H1 (cell line): ENCODE results near the gene CAMTA1. TPM values are rescaled to one million over a fixed set of nuclear protein-coding genes. Genes with fewer than 3 reads are reported as not detected.

ENCODE experiments used
- CTCF ChIA-PET: fragments of 300-600 bp; sonication (Branson Sonifier 250); formaldehyde crosslinking; loops from one replicate; lab custom pipeline; 2021; ENCODE audit not compliant: partially characterized antibody; lab: Charles Lee
- POLR2A ChIA-PET: fragments of 300-600 bp; sonication (Branson Sonifier 250); formaldehyde crosslinking; loops from one replicate; lab custom pipeline; 2021; ENCODE audit warnings: inconsistent platforms; ENCODE audit not compliant: partially characterized antibody; lab: Charles Lee
- DNase-seq, 2 experiments: peaks; one replicate each; pipeline versions ENCODE4 v3.0.0 to v3.0.0-alpha.2; 2010 to 2022; ENCODE audit warnings: low spot score in 2 of 2, low read depth in 1 of 2, mixed read lengths in 1 of 2
- FAIRE-seq: peaks from 2 replicates; lab custom pipeline; 2011; peaks lifted over from hg19 to GRCh38; lab: Jason Lieb, UNC
- H2AFZ ChIP-seq: 2 replicates; pipeline ENCODE4 v1.8.1; 2012; ENCODE audit warnings: low read length, inconsistent platforms
- H2AK5ac ChIP-seq: 2 replicates; pipeline ENCODE4 v1.6.1; 2013; ENCODE audit warnings: low read depth, low read length
- H2BK120ac ChIP-seq: replicated peaks from 2 replicates; pipeline ENCODE3; 2013; ENCODE audit warnings: low read depth, low read length, inconsistent platforms
- H2BK12ac ChIP-seq: 2 replicates; pipeline ENCODE4 v1.6.1; 2013; ENCODE audit warnings: low read depth, low read length
- H2BK15ac ChIP-seq: 2 replicates; pipeline ENCODE4 v1.6.1; 2013; ENCODE audit warnings: low read length
- H2BK20ac ChIP-seq: 2 replicates; pipeline ENCODE4 v1.6.1; 2013; ENCODE audit warnings: low read length
- H2BK5ac ChIP-seq: 2 replicates; pipeline ENCODE4 v1.6.1; 2013; ENCODE audit warnings: low read depth, low read length
- H3K14ac ChIP-seq: 2 replicates; pipeline ENCODE4 v1.6.1; 2013; ENCODE audit warnings: inconsistent platforms; ENCODE audit not compliant: insufficient read length
- H3K18ac ChIP-seq: 2 replicates; pipeline ENCODE4 v1.6.1; 2013; ENCODE audit warnings: low read length; ENCODE audit errors: extremely low read depth
- H3K23ac ChIP-seq: 2 replicates; pipeline ENCODE4 v1.6.1; 2013; ENCODE audit warnings: inconsistent platforms; ENCODE audit not compliant: insufficient read length
- H3K23me2 ChIP-seq: 2 replicates; pipeline ENCODE4 v1.6.1; 2013; ENCODE audit warnings: low read depth, low read length
- H3K27ac ChIP-seq: 2 replicates; pipeline ENCODE4 v1.6.1; 2011; ENCODE audit warnings: low read depth, low read length, inconsistent platforms
- H3K27me3 ChIP-seq, 4 experiments: replicated peaks in 1 of 4; 1 replicate in 1 of 4; 2 replicates in 3 of 4; pipeline versions ENCODE4 v1.6.1 to v1.8.1; 2011 to 2013; ENCODE audit warnings: low read length in 3 of 4, mild to moderate bottlenecking in 3 of 4, inconsistent platforms in 2 of 4, mixed read lengths in 2 of 4, moderate library complexity in 1 of 4; ENCODE audit not compliant: control insufficient read depth in 3 of 4, insufficient read depth in 3 of 4; ENCODE audit errors: extremely low read depth in 1 of 4
- H3K36me3 ChIP-seq, 4 experiments: 2 replicates each; pipeline versions ENCODE4 v1.6.1 to v1.8.1; 2011 to 2013; ENCODE audit warnings: mild to moderate bottlenecking in 4 of 4, low read length in 3 of 4, moderate library complexity in 2 of 4, control low read depth in 1 of 4, inconsistent platforms in 1 of 4; ENCODE audit not compliant: insufficient read depth in 4 of 4, control insufficient read depth in 2 of 4
- H3K4ac ChIP-seq: replicated peaks from 2 replicates; pipeline ENCODE3; 2013; ENCODE audit warnings: low read length, low read depth, mixed read lengths, inconsistent platforms; ENCODE audit not compliant: insufficient read length
- H3K4me1 ChIP-seq, 4 experiments: replicated peaks in 1 of 4; 1 replicate in 1 of 4; 2 replicates in 3 of 4; pipeline versions ENCODE4 v1.6.1 to v1.8.1; 2011 to 2013; ENCODE audit warnings: low read length in 3 of 4, inconsistent platforms in 2 of 4, mixed read lengths in 1 of 4; ENCODE audit not compliant: insufficient read depth in 4 of 4, control insufficient read depth in 3 of 4
- H3K4me2 ChIP-seq, 2 experiments: 2 replicates each; pipeline versions ENCODE4 v1.6.1 to v1.8.1; 2011 to 2013; ENCODE audit warnings: low read depth in 2 of 2, low read length in 2 of 2, control low read depth in 1 of 2, inconsistent platforms in 1 of 2, mild to moderate bottlenecking in 1 of 2; ENCODE audit not compliant: insufficient read depth in 1 of 2
- H3K4me3 ChIP-seq, 4 experiments: fragments of 200-600, 300-600 bp in 1 of 4; sonication (generic), shearing (Covaris generic), sonication (Bioruptor Twin) in 1 of 4; 2 replicates each; pipeline versions ENCODE4 v1.5.1 to v1.8.1; 2011 to 2016; ENCODE audit warnings: low read length in 4 of 4, low read depth in 3 of 4, control low read depth in 2 of 4, inconsistent platforms in 2 of 4, mild to moderate bottlenecking in 2 of 4, mixed read lengths in 1 of 4, moderate library complexity in 1 of 4; ENCODE audit not compliant: insufficient read depth in 2 of 4; ENCODE audit errors: extremely low read depth in 1 of 4
- H3K56ac ChIP-seq: replicated peaks from 2 replicates; pipeline ENCODE3; 2013; ENCODE audit warnings: low read depth, mild to moderate bottlenecking, mixed read lengths, low read length, inconsistent platforms; ENCODE audit not compliant: insufficient read length
- H3K79me1 ChIP-seq: 2 replicates; pipeline ENCODE4 v1.6.1; 2013; ENCODE audit warnings: low read depth, low read length, control low read depth
- H3K79me2 ChIP-seq, 2 experiments: 2 replicates each; pipeline versions ENCODE4 v1.6.1 to v1.8.1; 2012 to 2013; ENCODE audit warnings: low read length in 2 of 2, mild to moderate bottlenecking in 2 of 2, inconsistent platforms in 1 of 2; ENCODE audit not compliant: insufficient read depth in 2 of 2, control insufficient read depth in 1 of 2
- H3K9ac ChIP-seq, 4 experiments: replicated peaks in 1 of 4; 1 replicate in 1 of 4; 2 replicates in 3 of 4; pipeline versions ENCODE4 v1.6.1 to v1.8.1; 2011 to 2013; ENCODE audit warnings: low read depth in 3 of 4, low read length in 3 of 4, control low read depth in 2 of 4, mild to moderate bottlenecking in 2 of 4, moderate library complexity in 2 of 4, inconsistent platforms in 1 of 4; ENCODE audit errors: extremely low read depth in 1 of 4
- H3K9me3 ChIP-seq, 2 experiments: 2 replicates each; pipeline versions ENCODE4 v1.6.1 to v1.8.1; 2012 to 2013; ENCODE audit warnings: mild to moderate bottlenecking in 2 of 2, moderate library complexity in 2 of 2, control low read depth in 1 of 2, inconsistent platforms in 1 of 2, low read depth in 1 of 2, low read length in 1 of 2, mixed read lengths in 1 of 2; ENCODE audit not compliant: insufficient read depth in 2 of 2
- H4K20me1 ChIP-seq, 2 experiments: replicated peaks in 1 of 2; 2 replicates each; pipeline versions ENCODE3 to v1.8.1; 2011 to 2013; ENCODE audit warnings: inconsistent platforms in 2 of 2, low read length in 2 of 2, mild to moderate bottlenecking in 1 of 2; ENCODE audit not compliant: insufficient read depth in 2 of 2, control insufficient read depth in 1 of 2
- H4K5ac ChIP-seq: 2 replicates; pipeline ENCODE4 v1.6.1; 2013; ENCODE audit warnings: low read length, low read depth, mixed read lengths, inconsistent platforms; ENCODE audit not compliant: insufficient read length
- H4K8ac ChIP-seq: 2 replicates; pipeline ENCODE4 v1.8.0; 2013; ENCODE audit warnings: mild to moderate bottlenecking, moderate library complexity, low read length, inconsistent platforms; ENCODE audit not compliant: insufficient read depth; ENCODE audit errors: extremely low read depth
- H4K91ac ChIP-seq: replicated peaks from 2 replicates; pipeline ENCODE3; 2013; ENCODE audit warnings: low read length, mixed read lengths, inconsistent platforms; ENCODE audit not compliant: insufficient read length
- ATF2 ChIP-seq: IDR thresholded peaks from 2 replicates; pipeline ENCODE4 v1.6.1; 2012; ENCODE audit warnings: low read length, inconsistent platforms
- E2F6 ChIP-seq: IDR thresholded peaks from 2 replicates; pipeline ENCODE4 v1.6.1; 2012; ENCODE audit warnings: inconsistent platforms
- EZH2 ChIP-seq: fragments of 200-600 bp; sonication (generic); IDR thresholded peaks from 2 replicates; pipeline ENCODE4 v1.7.1; 2012; ENCODE audit warnings: low read depth, mild to moderate bottlenecking, moderate library complexity, low read length, inconsistent platforms; ENCODE audit not compliant: severe bottlenecking
- GTF2F1 ChIP-seq: IDR thresholded peaks from 2 replicates; pipeline ENCODE4 v1.6.1; 2012; ENCODE audit warnings: low read depth, low read length, improper control_type of control experiment, borderline replicate concordance
- JUN ChIP-seq: IDR thresholded peaks from 2 replicates; pipeline ENCODE4 v1.6.1; 2011; ENCODE audit warnings: low read depth, mild to moderate bottlenecking, improper control_type of control experiment, low read length
- TAF1 ChIP-seq: IDR thresholded peaks from 2 replicates; pipeline ENCODE4 v1.6.1; 2011; ENCODE audit warnings: mild to moderate bottlenecking, low read depth, low read length
- TEAD4 ChIP-seq: IDR thresholded peaks from 2 replicates; pipeline ENCODE4 v1.6.1; 2012; ENCODE audit warnings: low read depth, low read length, inconsistent platforms, mixed read lengths
- WGBS, 2 experiments: shearing (Covaris generic) in 1 of 2; methylation state at CpG; one replicate each; pipeline versions ENCODE4 v1.1.6 to v1.1.7; 2013 to 2015; ENCODE audit warnings: low lambda C conversion rate in 2 of 2, mixed read lengths in 2 of 2, inconsistent platforms in 1 of 2, low coverage in 1 of 2, missing lambda C conversion rate in 1 of 2; ENCODE audit not compliant: insufficient replicate concordance in 2 of 2, insufficient coverage in 1 of 2, insufficient read length in 1 of 2; ENCODE audit errors: extremely low coverage in 1 of 2, missing lambda C conversion rate in 1 of 2; 5-methylcytosine and 5-hydroxymethylcytosine counted together
- polyA plus RNA-seq, 7 experiments: library from polyadenylated mRNA; depleted of rRNA in 3 of 7; stranded (reverse) in 5 of 7; unstranded in 2 of 7; fragments of >200 nt in 5 of 7; fragments of 200-250 nt in 2 of 7; gene quantifications; 1 replicate in 5 of 7; 2 replicates in 1 of 7; 4 replicates in 1 of 7; pipeline versions ENCODE4 v1.2.1 to v1.2.3, GENCODE V29; 2011 to 2013; ENCODE audit warnings: missing spikeins in 2 of 7, mixed read lengths in 2 of 7
- total RNA-seq: library from RNA; stranded (reverse); fragmentation: NEBNext Ultra II Directional; extraction: Animal tissue kit (Norgen Biotek cat#: 25700); gene quantifications from 2 replicates; pipeline ENCODE4 v1.2.1, GENCODE V29; 2021

CAMTA1 gene
- total and polyA plus RNA-seq, 2 of the 8 experiments (the other 6 are each of a cell fraction or from before 2014, with no cell fraction given), result 65.0 to 119 TPM

- DNase-seq, result no peak
- Histone ChIP-seq H3K36me3 (no peaks in the 10 kb centered on the region), H2BK120ac (no peak overlapping the region), H2BK15ac (no peak overlapping the region), H4K20me1 (no peaks in the 10 kb centered on the region), H3K23ac (no peak overlapping the region), H3K23me2 (no peaks in the 10 kb centered on the region), H3K9ac (no peak overlapping the region), H3K9me3 (peaks cover 17 to 23% of the 10 kb centered on the region in 2 experiments), H4K91ac (no peak overlapping the region), H3K14ac (no peak overlapping the region), H3K56ac (no peak overlapping the region), H2BK12ac (no peak overlapping the region), H3K4me1 (peaks cover 0 to 9% (median 0%) of the 10 kb centered on the region in 4 experiments; a peak in 1 of 7 replicates), H3K4me3 (no peak overlapping the region), H3K79me1 (no peaks in the 10 kb centered on the region), H3K27ac (no peak overlapping the region), H2BK5ac (no peak overlapping the region), H3K4ac (no peak overlapping the region), H3K27me3 (no peaks in the 10 kb centered on the region), H2AK5ac (no peak overlapping the region), H3K79me2 (no peaks in the 10 kb centered on the region), H3K18ac (no peak overlapping the region), H2BK20ac (no peak overlapping the region), H4K8ac (no peak overlapping the region), H3K4me2 (no peak overlapping the region), H2AFZ (no peak overlapping the region), H4K5ac (no peak overlapping the region)
- ChIA-PET CTCF (interaction anchor here (2.8 to 6.1 kb wide), 3 partner anchors 19 to 64 kb away, joined by 16 to 28 read pairs (median 21); no protein-coding TSS in a partner anchor), POLR2A (interaction anchor here (3.9 kb wide), 1 partner anchor 8 kb away, joined by 23 read pairs; no protein-coding TSS in a partner anchor)
- no peak for FAIRE-seq
- WGBS, 2 experiments, result 87% methylated on average over 1 of the region's 1 CpG; no CpG with 5 or more reads in 1 of the 2 experiments
- no peak for TF ChIP-seq ATF2
- TF ChIP-seq E2F6, result no peak
- no peak for TF ChIP-seq TEAD4
- no peak for TF ChIP-seq TAF1
- TF ChIP-seq GTF2F1, result no peak
- no peak for TF ChIP-seq JUN
- no peak for TF ChIP-seq EZH2
Observed at GRCh38 chr1:7688659-7689058, 903.4 kb downstream of the CAMTA1 start.
